HAP-1 (cell line): ENCODE measurements around the gene LCP1.
"Not testable (repeated sequence)": the region's sequence is repeated elsewhere in the genome, so short reads cannot be mapped to it uniquely, and the experiment has no call there.

Source experiments
- DNase-seq, 2 experiments: peaks; one replicate each; pipeline ENCODE4 v3.0.0-alpha.2; 2016 to 2020; ENCODE audit warnings: low spot score in 2 of 2
- H3K27me3 ChIP-seq: fragments of 250-450 bp; sonication (Bioruptor Pico); 2 replicates; pipeline ENCODE4 v1.5.1; 2020; ENCODE audit warnings: low read depth, mild to moderate bottlenecking, moderate library complexity
- H3K36me3 ChIP-seq: fragments of 250-450 bp; sonication (Bioruptor Pico); replicated peaks from 2 replicates; pipeline ENCODE4 v1.5.1; 2020; ENCODE audit warnings: mild to moderate bottlenecking
- H3K4me1 ChIP-seq: fragments of 250-450 bp; sonication (Bioruptor Pico); 2 replicates; pipeline ENCODE4 v1.5.1; 2020; ENCODE audit warnings: mild to moderate bottlenecking
- H3K4me3 ChIP-seq: fragments of 250-450 bp; sonication (Bioruptor Pico); 2 replicates; pipeline ENCODE4 v1.5.1; 2020; ENCODE audit warnings: mild to moderate bottlenecking, moderate library complexity
- H3K9me3 ChIP-seq: fragments of 250-450 bp; sonication (Bioruptor Pico); 2 replicates; pipeline ENCODE4 v1.5.1; 2020; ENCODE audit warnings: mild to moderate bottlenecking, moderate library complexity
- in situ Hi-C: fragments of 300-500 bp; cut with MboI; formaldehyde crosslinking; loops from 3 replicates; pipeline ENCODE4 v1.14.3; 2020; ENCODE audit warnings: low sequenced_read_pairs, inconsistent platforms, mixed read lengths

The LCP1 gene

GRCh38 chr13:46173656-46174055 lies 8.3 kb downstream of the LCP1 start:
- no peak overlapping the region for H3K4me3 ChIP-seq
- no peaks in the 10 kb centered on the region for H3K4me1 ChIP-seq
- H3K36me3 ChIP-seq = no peaks in the 10 kb centered on the region
- no peak for DNase-seq
- no peaks in the 10 kb centered on the region for H3K9me3 ChIP-seq
- H3K27me3 ChIP-seq = no peaks in the 10 kb centered on the region
- in situ Hi-C loops = no loop called here

- Histone ChIP-seq H3K9me3 (no peaks in the 10 kb centered on the region), H3K27me3 (no peaks in the 10 kb centered on the region), H3K4me1 (no peaks in the 10 kb centered on the region), H3K4me3 (no peak overlapping the region), H3K36me3 (no peaks in the 10 kb centered on the region)
- no peak for DNase-seq
- in situ Hi-C loops = no loop called here
Observed at GRCh38 chr13:46172531-46172991, 9.4 kb downstream of the LCP1 start.

- no peaks in the 10 kb centered on the region for H3K36me3 ChIP-seq
Observed at GRCh38 chr13:46171739-46172138, 10.2 kb downstream of the LCP1 start.

GRCh38 chr13:46171217-46171616 lies 10.8 kb downstream of the LCP1 start:
- no peak for DNase-seq
- no peaks in the 10 kb centered on the region for H3K36me3 ChIP-seq
- in situ Hi-C loops = no loop called here
- no peaks in the 10 kb centered on the region for H3K9me3 ChIP-seq
- H3K4me3 ChIP-seq = no peak overlapping the region
- no peaks in the 10 kb centered on the region for H3K27me3 ChIP-seq
- H3K4me1 ChIP-seq = no peaks in the 10 kb centered on the region

More at GRCh38 chr13:46171739-46172138, 10.2 kb downstream of the LCP1 start:
- in situ Hi-C loops = no loop called here
- no peaks in the 10 kb centered on the region for H3K27me3 ChIP-seq
- no peaks in the 10 kb centered on the region for H3K9me3 ChIP-seq
- no peaks in the 10 kb centered on the region for H3K4me1 ChIP-seq
- DNase-seq = no peak
- H3K4me3 ChIP-seq = no peak overlapping the region

- no peak overlapping the region for H3K4me3 ChIP-seq
- no peaks in the 10 kb centered on the region for H3K4me1 ChIP-seq
- DNase-seq = no peak
- no peaks in the 10 kb centered on the region for H3K9me3 ChIP-seq
- no peaks in the 10 kb centered on the region for H3K36me3 ChIP-seq
- in situ Hi-C loops = no loop called here
- no peaks in the 10 kb centered on the region for H3K27me3 ChIP-seq
Observed at GRCh38 chr13:46170687-46171086, 11.3 kb downstream of the LCP1 start.

- in situ Hi-C loops = no loop called here
- no peaks in the 10 kb centered on the region for H3K4me1 ChIP-seq
- H3K36me3 ChIP-seq = no peaks in the 10 kb centered on the region
- DNase-seq = no peak
- H3K9me3 ChIP-seq = no peaks in the 10 kb centered on the region
- H3K4me3 ChIP-seq = no peak overlapping the region
- no peaks in the 10 kb centered on the region for H3K27me3 ChIP-seq
Observed at GRCh38 chr13:46170268-46170667, 11.7 kb downstream of the LCP1 start.

- no peak for DNase-seq
- in situ Hi-C loops = no loop called here
- Histone ChIP-seq H3K27me3 (no peaks in the 10 kb centered on the region), H3K36me3 (no peaks in the 10 kb centered on the region), H3K4me3 (no peak overlapping the region), H3K9me3 (no peaks in the 10 kb centered on the region), H3K4me1 (no peaks in the 10 kb centered on the region)
Observed at GRCh38 chr13:46169758-46170157, 12.2 kb downstream of the LCP1 start.

- H3K4me1 ChIP-seq = no peaks in the 10 kb centered on the region
- H3K4me3 ChIP-seq = no peak overlapping the region
- H3K9me3 ChIP-seq = no peaks in the 10 kb centered on the region
- H3K27me3 ChIP-seq = no peaks in the 10 kb centered on the region
- in situ Hi-C loops = no loop called here
- no peaks in the 10 kb centered on the region for H3K36me3 ChIP-seq
- DNase-seq = no peak
Observed at GRCh38 chr13:46168783-46169182, 13.2 kb downstream of the LCP1 start.

- Histone ChIP-seq H3K4me3 (no peak overlapping the region), H3K27me3 (no peaks in the 10 kb centered on the region), H3K36me3 (no peaks in the 10 kb centered on the region), H3K9me3 (no peaks in the 10 kb centered on the region), H3K4me1 (no peaks in the 10 kb centered on the region)
- in situ Hi-C loops = no loop called here
- DNase-seq = no peak
Observed at GRCh38 chr13:46168341-46168740, 13.6 kb downstream of the LCP1 start.

GRCh38 chr13:46166947-46167610 lies 14.9 kb downstream of the LCP1 start:
- in situ Hi-C loops = no loop called here
- Histone ChIP-seq H3K27me3 (no peaks in the 10 kb centered on the region), H3K4me1 (no peaks in the 10 kb centered on the region), H3K9me3 (no peaks in the 10 kb centered on the region), H3K4me3 (no peak overlapping the region), H3K36me3 (no peaks in the 10 kb centered on the region)
- DNase-seq = no peak

GRCh38 chr13:46166224-46166584 lies 15.8 kb downstream of the LCP1 start:
- H3K4me3 ChIP-seq = no peak overlapping the region
- no peaks in the 10 kb centered on the region for H3K9me3 ChIP-seq
- H3K4me1 ChIP-seq = no peaks in the 10 kb centered on the region
- DNase-seq = no peak
- no peaks in the 10 kb centered on the region for H3K27me3 ChIP-seq
- in situ Hi-C loops = no loop called here
- H3K36me3 ChIP-seq = no peaks in the 10 kb centered on the region

- Histone ChIP-seq H3K9me3 (no peaks in the 10 kb centered on the region), H3K4me1 (no peaks in the 10 kb centered on the region), H3K27me3 (no peaks in the 10 kb centered on the region), H3K4me3 (no peak overlapping the region), H3K36me3 (no peaks in the 10 kb centered on the region)
- in situ Hi-C loops = no loop called here
- no peak for DNase-seq
Observed at GRCh38 chr13:46165485-46166223, 16.3 kb downstream of the LCP1 start.

- in situ Hi-C loops = no loop called here
- Histone ChIP-seq H3K36me3 (no peaks in the 10 kb centered on the region), H3K27me3 (no peaks in the 10 kb centered on the region), H3K4me1 (no peaks in the 10 kb centered on the region), H3K4me3 (no peak overlapping the region), H3K9me3 (no peaks in the 10 kb centered on the region)
- DNase-seq = no peak
Observed at GRCh38 chr13:46164661-46165060, 17.3 kb downstream of the LCP1 start.

GRCh38 chr13:46162741-46163140 lies 19.2 kb downstream of the LCP1 start:
- DNase-seq, H3K36me3 ChIP-seq, H3K4me1 ChIP-seq, H3K4me3 ChIP-seq, H3K27me3 ChIP-seq, in situ Hi-C loops, H3K9me3 ChIP-seq: not testable (repeated sequence)
